Measurements from ENCODE around the gene HLA-DOA. TPM values are rescaled to one million over a fixed set of nuclear protein-coding genes. Genes with fewer than 3 reads are reported as not detected.

The HLA-DOA gene
- total RNA-seq, 1 experiment from 2014 or later = 13.6 TPM

- TF ChIP-seq, protein P1, sequence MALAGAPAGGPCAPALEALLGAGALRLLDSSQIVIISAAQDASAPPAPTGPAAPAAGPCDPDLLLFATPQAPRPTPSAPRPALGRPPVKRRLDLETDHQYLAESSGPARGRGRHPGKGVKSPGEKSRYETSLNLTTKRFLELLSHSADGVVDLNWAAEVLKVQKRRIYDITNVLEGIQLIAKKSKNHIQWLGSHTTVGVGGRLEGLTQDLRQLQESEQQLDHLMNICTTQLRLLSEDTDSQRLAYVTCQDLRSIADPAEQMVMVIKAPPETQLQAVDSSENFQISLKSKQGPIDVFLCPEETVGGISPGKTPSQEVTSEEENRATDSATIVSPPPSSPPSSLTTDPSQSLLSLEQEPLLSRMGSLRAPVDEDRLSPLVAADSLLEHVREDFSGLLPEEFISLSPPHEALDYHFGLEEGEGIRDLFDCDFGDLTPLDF (CRISPR knock-in tag; IDR thresholded peaks at IDR 0.05) = no peak; the same call in none of the 2 replicates
- TF ChIP-seq PREB (CRISPR knock-in tag; IDR thresholded peaks at IDR 0.05; ENCODE audit: borderline replicate concordance) (no peak), AFF4 (CRISPR knock-in tag; IDR thresholded peaks at IDR 0.05; ENCODE audit: borderline replicate concordance) (no peak), ZNF263 (CRISPR knock-in tag; IDR thresholded peaks at IDR 0.05; ENCODE audit: low read depth) (no peak), GTF2I (CRISPR knock-in tag; conservative IDR thresholded peaks at IDR 0.05) (no peak), ESRRA (CRISPR knock-in tag; IDR thresholded peaks at IDR 0.05; ENCODE audit: borderline replicate concordance) (no peak), OVOL2 (CRISPR knock-in tag; IDR thresholded peaks at IDR 0.05; ENCODE audit: borderline replicate concordance) (no peak), ZNF138 (CRISPR knock-in tag; conservative IDR thresholded peaks at IDR 0.05) (no peak), HMGXB4 (CRISPR knock-in tag; IDR thresholded peaks at IDR 0.05) (0 out of 2 replicates have a peak, but pooled peaks have one; percentile 47), NR1H2 (CRISPR knock-in tag; IDR thresholded peaks at IDR 0.05) (no peak), ZNF396 (CRISPR knock-in tag; IDR thresholded peaks at IDR 0.05; ENCODE audit: borderline replicate concordance) (no peak), ARID4B (CRISPR knock-in tag; IDR thresholded peaks at IDR 0.05; ENCODE audit: borderline replicate concordance) (no peak), TP53 (CRISPR knock-in tag; IDR thresholded peaks at IDR 0.05) (no peak)
- TF ChIP-seq, protein P2, sequence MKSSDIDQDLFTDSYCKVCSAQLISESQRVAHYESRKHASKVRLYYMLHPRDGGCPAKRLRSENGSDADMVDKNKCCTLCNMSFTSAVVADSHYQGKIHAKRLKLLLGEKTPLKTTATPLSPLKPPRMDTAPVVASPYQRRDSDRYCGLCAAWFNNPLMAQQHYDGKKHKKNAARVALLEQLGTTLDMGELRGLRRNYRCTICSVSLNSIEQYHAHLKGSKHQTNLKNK (CRISPR knock-in tag; IDR thresholded peaks at IDR 0.05) = peak; percentile 11; the same call in 1 of the 2 replicates
- TF ChIP-seq, protein P3, sequence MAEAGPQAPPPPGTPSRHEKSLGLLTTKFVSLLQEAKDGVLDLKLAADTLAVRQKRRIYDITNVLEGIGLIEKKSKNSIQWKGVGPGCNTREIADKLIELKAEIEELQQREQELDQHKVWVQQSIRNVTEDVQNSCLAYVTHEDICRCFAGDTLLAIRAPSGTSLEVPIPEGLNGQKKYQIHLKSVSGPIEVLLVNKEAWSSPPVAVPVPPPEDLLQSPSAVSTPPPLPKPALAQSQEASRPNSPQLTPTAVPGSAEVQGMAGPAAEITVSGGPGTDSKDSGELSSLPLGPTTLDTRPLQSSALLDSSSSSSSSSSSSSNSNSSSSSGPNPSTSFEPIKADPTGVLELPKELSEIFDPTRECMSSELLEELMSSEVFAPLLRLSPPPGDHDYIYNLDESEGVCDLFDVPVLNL (CRISPR knock-in tag; IDR thresholded peaks at IDR 0.05; ENCODE audit: borderline replicate concordance, low read depth) = 0 out of 2 replicates have a peak, but pooled peaks have one; percentile 8
- TF ChIP-seq, protein P4, sequence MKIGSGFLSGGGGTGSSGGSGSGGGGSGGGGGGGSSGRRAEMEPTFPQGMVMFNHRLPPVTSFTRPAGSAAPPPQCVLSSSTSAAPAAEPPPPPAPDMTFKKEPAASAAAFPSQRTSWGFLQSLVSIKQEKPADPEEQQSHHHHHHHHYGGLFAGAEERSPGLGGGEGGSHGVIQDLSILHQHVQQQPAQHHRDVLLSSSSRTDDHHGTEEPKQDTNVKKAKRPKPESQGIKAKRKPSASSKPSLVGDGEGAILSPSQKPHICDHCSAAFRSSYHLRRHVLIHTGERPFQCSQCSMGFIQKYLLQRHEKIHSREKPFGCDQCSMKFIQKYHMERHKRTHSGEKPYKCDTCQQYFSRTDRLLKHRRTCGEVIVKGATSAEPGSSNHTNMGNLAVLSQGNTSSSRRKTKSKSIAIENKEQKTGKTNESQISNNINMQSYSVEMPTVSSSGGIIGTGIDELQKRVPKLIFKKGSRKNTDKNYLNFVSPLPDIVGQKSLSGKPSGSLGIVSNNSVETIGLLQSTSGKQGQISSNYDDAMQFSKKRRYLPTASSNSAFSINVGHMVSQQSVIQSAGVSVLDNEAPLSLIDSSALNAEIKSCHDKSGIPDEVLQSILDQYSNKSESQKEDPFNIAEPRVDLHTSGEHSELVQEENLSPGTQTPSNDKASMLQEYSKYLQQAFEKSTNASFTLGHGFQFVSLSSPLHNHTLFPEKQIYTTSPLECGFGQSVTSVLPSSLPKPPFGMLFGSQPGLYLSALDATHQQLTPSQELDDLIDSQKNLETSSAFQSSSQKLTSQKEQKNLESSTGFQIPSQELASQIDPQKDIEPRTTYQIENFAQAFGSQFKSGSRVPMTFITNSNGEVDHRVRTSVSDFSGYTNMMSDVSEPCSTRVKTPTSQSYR (CRISPR knock-in tag; IDR thresholded peaks at IDR 0.05) = peak; percentile 60; the same call in 1 of the 2 replicates
- TF ChIP-seq, protein P5, sequence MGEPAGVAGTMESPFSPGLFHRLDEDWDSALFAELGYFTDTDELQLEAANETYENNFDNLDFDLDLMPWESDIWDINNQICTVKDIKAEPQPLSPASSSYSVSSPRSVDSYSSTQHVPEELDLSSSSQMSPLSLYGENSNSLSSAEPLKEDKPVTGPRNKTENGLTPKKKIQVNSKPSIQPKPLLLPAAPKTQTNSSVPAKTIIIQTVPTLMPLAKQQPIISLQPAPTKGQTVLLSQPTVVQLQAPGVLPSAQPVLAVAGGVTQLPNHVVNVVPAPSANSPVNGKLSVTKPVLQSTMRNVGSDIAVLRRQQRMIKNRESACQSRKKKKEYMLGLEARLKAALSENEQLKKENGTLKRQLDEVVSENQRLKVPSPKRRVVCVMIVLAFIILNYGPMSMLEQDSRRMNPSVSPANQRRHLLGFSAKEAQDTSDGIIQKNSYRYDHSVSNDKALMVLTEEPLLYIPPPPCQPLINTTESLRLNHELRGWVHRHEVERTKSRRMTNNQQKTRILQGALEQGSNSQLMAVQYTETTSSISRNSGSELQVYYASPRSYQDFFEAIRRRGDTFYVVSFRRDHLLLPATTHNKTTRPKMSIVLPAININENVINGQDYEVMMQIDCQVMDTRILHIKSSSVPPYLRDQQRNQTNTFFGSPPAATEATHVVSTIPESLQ (CRISPR knock-in tag; IDR thresholded peaks at IDR 0.05) = no peak
Observed at GRCh38 chr6:32969685-32970412, 39.5 kb downstream of the HLA-DOA start (continued).

Data from WTC11 (cell line).